Activated CD8-positive, alpha-beta memory T cell treated with anti-CD3 and anti-CD28 coated beads, Interleukin-2, amount 50 U/mL, for 24 hours (primary cell): Measurements from ENCODE around the gene ETS2.

Experiments
- DNase-seq: peaks from one replicate; pipeline ENCODE4 v3.0.0-alpha.2; 2020; ENCODE audit errors: extremely low read depth

Gene ETS2

GRCh38 chr21:38861989-38862683, 56.4 kb downstream of the ETS2 start:
- DNase-seq = no peak

DNA sequence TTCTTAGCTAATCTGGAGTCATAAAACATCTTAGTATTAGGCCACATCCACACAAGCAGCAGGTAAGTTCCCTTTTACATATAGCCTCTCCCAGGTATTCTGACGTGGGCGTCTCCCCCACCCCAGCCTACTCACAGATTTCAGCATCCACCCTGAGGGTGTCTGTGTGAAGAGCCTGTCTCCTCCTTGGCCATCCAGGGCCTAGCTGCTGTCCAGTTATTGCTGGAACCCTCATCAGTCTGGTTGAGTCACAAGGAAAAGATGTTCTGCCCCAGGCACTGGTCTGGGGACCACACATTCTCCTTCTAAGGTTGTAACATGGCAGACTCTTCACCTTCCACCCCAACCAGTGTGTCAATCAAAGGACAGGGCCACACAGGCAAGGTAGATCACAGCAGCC, 57.6 kb downstream of the ETS2 start:
- no peak for DNase-seq

GRCh38 chr21:38863843-38864363, 58.2 kb downstream of the ETS2 start:
- DNase-seq = no peak

DNA sequence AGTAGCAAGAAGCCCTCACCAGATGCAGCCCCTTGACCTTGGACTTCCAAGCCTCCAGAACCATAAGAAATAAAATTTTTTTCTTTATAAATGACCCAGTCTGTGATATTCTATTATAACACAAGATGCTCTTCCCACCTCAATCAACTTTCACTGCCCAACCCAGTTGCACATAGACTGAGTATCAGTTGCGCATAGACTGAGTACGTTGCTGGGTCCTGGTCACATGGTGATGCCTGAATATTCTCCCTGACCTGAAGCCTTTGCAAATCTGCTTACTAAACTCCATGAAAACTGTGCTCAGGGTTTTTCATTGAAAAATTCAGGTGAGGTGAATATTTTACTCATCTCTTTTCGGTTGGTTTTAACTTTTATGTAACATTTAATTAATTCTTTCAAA, 59.2 kb downstream of the ETS2 start:
- DNase-seq = no peak

GRCh38 chr21:38869196-38869595, 63.5 kb downstream of the ETS2 start:
- DNase-seq = no peak

GRCh38 chr21:38869946-38870345, 64.2 kb downstream of the ETS2 start:
- no peak for DNase-seq
